ENCODE results near the gene DSG4. TPM values are rescaled to one million over a fixed set of nuclear protein-coding genes. Genes with fewer than 3 reads are reported as not detected.

DSG4 gene
- total RNA-seq, 1 donor from 2014 or later, result not detected

- intact Hi-C loops (cut with DNase I), result no loop called here
- ATAC-seq (ENCODE audit: poor library complexity), result no peak
These were observed 64.2 kb downstream of the DSG4 start for GRCh38 chr18:31440787-31441186.

GRCh38 chr18:31441493-31441892, 64.9 kb downstream of the DSG4 start:
- DNase-seq, result no peak
- intact Hi-C loops (cut with DNase I), result no loop called here
- no peak for ATAC-seq (ENCODE audit: poor library complexity)

More at GRCh38 chr18:31440787-31441186, 64.2 kb downstream of the DSG4 start:
- DNase-seq, result no peak

GRCh38 chr18:31444142-31444541, 67.6 kb downstream of the DSG4 start:
- intact Hi-C loops (cut with DNase I), result no loop called here
- ATAC-seq (ENCODE audit: poor library complexity) (no peak), DNase-seq (no peak)

GRCh38 chr18:31445908-31446307, 69.3 kb downstream of the DSG4 start:
- no peak for ATAC-seq (ENCODE audit: poor library complexity)

DNA sequence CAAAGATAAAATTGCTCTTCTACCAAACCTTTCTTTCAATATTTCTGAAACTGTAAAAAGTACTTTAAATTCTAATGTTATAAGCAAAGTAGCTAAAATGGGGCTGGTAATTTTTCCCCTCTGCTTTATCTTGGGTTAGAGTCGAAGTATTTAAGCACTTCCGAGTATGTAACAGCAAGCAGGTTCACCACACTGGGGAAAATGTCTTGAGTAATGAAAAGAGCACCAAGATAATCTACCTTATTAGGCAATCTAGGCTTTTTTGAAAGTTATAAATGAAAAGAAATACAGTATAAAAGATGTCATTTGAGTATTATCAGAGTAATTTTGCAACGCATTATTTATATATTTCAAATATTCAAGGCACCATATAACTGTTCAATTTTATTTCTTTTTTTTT, 70.3 kb downstream of the DSG4 start:
- ATAC-seq (ENCODE audit: poor library complexity) (no peak), DNase-seq (no peak)
- intact Hi-C loops (cut with DNase I), result no loop called here

More at GRCh38 chr18:31445908-31446307, 69.3 kb downstream of the DSG4 start:
- no peak for DNase-seq
- intact Hi-C loops (cut with DNase I), result no loop called here

DNA sequence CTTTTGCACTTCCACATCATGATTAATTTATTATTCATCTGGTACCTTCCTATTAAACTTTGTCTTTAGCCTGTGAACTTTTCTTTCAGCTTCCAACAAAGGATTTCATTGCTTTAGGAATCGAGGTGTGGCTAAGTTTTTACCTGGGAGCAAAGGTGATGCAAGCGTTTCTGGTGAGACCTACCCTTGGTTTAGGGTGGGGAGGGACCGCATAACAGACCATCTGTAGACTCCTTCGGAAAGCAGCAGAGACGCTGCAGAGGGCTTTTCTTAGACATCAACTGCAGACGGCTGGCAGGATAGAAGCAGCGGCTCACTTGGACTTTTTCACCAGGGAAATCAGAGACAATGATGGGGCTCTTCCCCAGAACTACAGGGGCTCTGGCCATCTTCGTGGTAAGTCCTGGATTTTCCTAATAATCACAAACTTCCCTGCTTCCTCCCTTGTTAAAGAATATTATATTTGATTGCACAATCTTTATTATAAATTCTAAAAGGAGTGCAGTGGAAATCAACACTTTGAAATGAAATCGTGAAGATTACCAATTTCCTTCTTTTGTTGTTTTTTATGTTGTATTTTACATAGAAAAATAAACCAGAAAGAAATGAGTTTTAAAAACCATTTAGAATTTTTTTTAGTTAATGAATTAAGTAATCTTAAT, 71.1 kb downstream of the DSG4 start, which contains the start of gene DSG3:
TSS of gene DSG3 (plus strand) at position 212 of the 662 bp plus-strand sequence. CDS start at position 349, 137 bp downstream.
- DNase-seq (no peak), ATAC-seq (ENCODE audit: poor library complexity) (no peak)
- intact Hi-C loops (cut with DNase I), result no loop called here

GRCh38 chr18:31450409-31450808, 73.8 kb downstream of the DSG4 start:
- DNase-seq, result no peak
- intact Hi-C loops (cut with DNase I), result no loop called here
- ATAC-seq (ENCODE audit: poor library complexity), result no peak

- intact Hi-C loops (cut with DNase I), result no loop called here
- DNase-seq, result no peak
These were observed 75.0 kb downstream of the DSG4 start for GRCh38 chr18:31451625-31452024.

DNA sequence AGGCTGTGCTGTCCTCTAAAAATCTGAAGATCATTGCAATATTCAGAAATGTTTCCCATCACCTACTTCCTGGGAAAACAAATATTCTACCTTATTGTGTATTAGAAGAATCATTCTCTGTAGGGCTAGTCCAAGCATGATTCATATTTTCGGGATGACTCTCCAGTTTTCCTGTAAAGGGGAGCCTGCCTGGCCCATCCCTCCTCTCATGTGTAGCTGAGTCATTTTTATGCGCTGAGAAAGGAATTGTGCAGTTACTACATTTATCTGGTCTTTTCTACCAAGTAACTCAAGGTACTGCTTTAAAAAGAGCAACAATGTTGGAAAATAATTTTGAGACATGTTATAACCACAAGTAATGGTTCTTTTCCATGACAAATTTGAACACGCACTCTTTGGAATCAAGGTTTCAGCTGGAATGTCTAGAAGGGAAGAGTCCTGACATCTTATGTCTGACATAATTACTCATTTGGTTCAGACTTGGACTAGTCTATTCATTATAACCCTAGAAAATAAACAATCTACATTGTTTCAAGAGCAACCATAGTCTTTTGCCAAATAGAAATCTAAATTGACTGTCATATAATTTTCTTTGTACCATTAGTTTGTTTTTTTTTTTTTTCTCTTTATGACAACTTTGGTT, 77.6 kb downstream of the DSG4 start:
- DNase-seq, result no peak
- ATAC-seq (ENCODE audit: poor library complexity), result no peak
- intact Hi-C loops (cut with DNase I), result no loop called here

More at GRCh38 chr18:31451625-31452024, 75.0 kb downstream of the DSG4 start:
- no peak for ATAC-seq (ENCODE audit: poor library complexity)

Other genes with a start within 250 kb of the DSG4 start
- gene DSC1, start 213.9 kb upstream of the DSG4 start, total RNA-seq, result 4.6 TPM
- gene DSG1, start 58.6 kb upstream of the DSG4 start, total RNA-seq, result 0.89 TPM
- not detected for gene DSG3, start 71.0 kb downstream of the DSG4 start, total RNA-seq
- 37.1 TPM for gene DSG2, start 121.4 kb downstream of the DSG4 start, total RNA-seq
- not detected for gene TTR, start 215.1 kb downstream of the DSG4 start, total RNA-seq

Data from Right ventricle myocardium superior (tissue), 1 donor.